WERI-Rb-1 (cell line): ENCODE measurements around the gene NLRP4.

ENCODE experiments used
- DNase-seq: peaks from one replicate; pipeline ENCODE4 v3.0.0-alpha.2; 2020
- H3K27ac ChIP-seq: fragments of 250-450 bp; sonication (Bioruptor Pico); 2 replicates; pipeline ENCODE4 v1.5.1; 2020; ENCODE audit warnings: mild to moderate bottlenecking, moderate library complexity
- H3K27me3 ChIP-seq: fragments of 250-450 bp; sonication (Bioruptor Pico); 2 replicates; pipeline ENCODE4 v1.5.1; 2021; ENCODE audit warnings: mild to moderate bottlenecking, low read depth, moderate library complexity; ENCODE audit not compliant: insufficient read depth, severe bottlenecking
- H3K36me3 ChIP-seq: fragments of 250-450 bp; sonication (Bioruptor Pico); 2 replicates; pipeline ENCODE4 v1.5.1; 2020; ENCODE audit warnings: mild to moderate bottlenecking, moderate library complexity
- H3K4me3 ChIP-seq: 2 replicates; pipeline ENCODE4 v1.5.1; 2011; ENCODE audit warnings: low read depth, mild to moderate bottlenecking, control low read depth, low read length
- H3K9me3 ChIP-seq: fragments of 250-450 bp; sonication (Bioruptor Pico); 2 replicates; pipeline ENCODE4 v1.5.1; 2021; ENCODE audit warnings: mild to moderate bottlenecking, moderate library complexity; ENCODE audit not compliant: severe bottlenecking
- CTCF ChIP-seq: IDR thresholded peaks from 2 replicates; pipeline ENCODE4 v1.5.1; 2011; ENCODE audit warnings: low read depth, mild to moderate bottlenecking, control low read depth, inconsistent platforms, low read length

The NLRP4 gene

DNA sequence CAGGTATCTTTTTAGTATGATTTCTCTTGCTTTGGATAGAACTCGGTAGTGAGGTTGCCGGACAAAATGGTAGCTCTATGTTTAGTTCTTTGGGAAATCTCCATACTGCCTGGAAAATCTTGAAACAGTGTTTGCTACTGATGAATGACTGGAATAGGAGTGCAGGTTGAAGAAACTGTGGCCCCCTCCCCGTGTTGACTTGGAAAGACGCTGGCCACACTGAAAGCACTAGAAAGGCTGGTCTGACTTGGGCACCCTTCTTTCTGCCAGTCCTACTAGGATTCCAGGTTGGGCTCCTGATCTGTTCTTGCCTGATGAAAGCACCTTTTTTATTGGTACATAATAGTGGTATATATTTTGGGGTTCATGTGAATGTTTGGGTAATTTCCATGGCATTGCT is 46.3 kb downstream of the NLRP4 start:
- TF ChIP-seq CTCF, result no peak
- Histone ChIP-seq H3K27me3 (peaks cover 76% of the 10 kb centered on the region), H3K9me3 (peaks cover 4% of the 10 kb centered on the region), H3K36me3 (no peaks in the 10 kb centered on the region), H3K27ac (no peak overlapping the region), H3K4me3 (no peak overlapping the region)
- DNase-seq, result no peak

DNA sequence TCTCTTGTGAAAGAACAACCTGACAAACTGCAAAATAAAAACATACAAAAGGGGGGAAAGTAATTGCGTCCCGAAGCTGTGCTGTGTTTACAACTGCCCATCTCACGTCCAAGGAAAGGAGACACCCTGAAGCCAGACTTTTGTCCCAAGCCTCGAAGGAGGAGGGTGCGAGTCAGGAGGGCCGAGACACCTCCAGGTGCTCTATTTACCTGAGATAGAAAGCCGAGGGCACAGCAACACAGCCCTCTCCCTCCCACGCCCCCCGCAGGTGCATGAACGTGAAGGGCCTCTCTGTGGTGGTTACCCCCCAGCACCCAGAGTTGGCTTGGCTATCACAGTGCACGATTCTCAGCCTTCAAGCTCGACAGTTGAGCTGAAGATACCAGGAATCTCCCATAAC is 62.6 kb downstream of the NLRP4 start:
- TF ChIP-seq CTCF, result no peak
- Histone ChIP-seq H3K36me3 (no peaks in the 10 kb centered on the region), H3K27ac (no peak overlapping the region), H3K4me3 (no peak overlapping the region), H3K27me3 (peaks cover 81% of the 10 kb centered on the region), H3K9me3 (no peaks in the 10 kb centered on the region)
- DNase-seq, result no peak

DNA sequence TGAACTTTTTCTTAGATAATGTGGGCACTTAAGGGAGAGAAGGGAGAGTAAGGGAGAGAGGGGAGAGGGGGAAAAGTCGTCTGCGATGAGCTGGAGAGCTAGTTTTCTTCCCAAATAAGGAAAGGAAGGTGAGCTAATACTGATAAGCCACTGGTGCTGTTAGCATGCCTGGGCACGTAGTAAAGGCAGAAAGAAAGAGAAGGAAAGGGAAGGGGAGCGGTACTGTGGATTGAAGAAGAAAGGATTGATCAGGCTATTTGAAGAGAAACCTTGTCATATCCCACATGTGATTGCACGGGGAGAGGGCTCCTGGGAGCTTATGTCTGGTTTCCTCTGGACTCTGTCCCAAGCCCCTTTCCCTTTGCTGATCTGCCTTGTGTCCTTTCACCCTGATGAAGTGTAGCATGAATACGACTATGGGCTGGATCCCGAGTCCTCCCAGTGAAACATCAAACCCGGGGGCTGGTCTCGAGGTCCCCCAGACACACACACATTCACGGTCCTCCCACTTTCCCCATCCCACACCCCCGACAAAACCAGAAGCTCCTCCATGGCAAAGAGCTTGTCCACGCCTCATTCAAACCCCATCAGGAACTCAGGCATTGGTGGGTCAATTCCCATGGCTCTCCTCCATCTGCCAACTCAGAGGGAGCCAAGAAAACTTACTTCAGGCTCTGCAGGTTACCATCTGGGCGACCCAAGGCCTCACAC is 65.2 kb downstream of the NLRP4 start:
- Histone ChIP-seq H3K27ac (no peak overlapping the region), H3K4me3 (no peak overlapping the region), H3K9me3 (no peaks in the 10 kb centered on the region), H3K36me3 (no peaks in the 10 kb centered on the region), H3K27me3 (peaks cover 79% of the 10 kb centered on the region)
- TF ChIP-seq CTCF, result no peak
- DNase-seq, result no peak

GRCh38 chr19:55902080-55902751 is 65.9 kb downstream of the NLRP4 start:
- no peak overlapping the region for H3K4me3 ChIP-seq
- no peaks in the 10 kb centered on the region for H3K9me3 ChIP-seq
- DNase-seq, result no peak
- H3K36me3 ChIP-seq, result no peaks in the 10 kb centered on the region
- peaks cover 74% of the 10 kb centered on the region for H3K27me3 ChIP-seq
- no peak overlapping the region for H3K27ac ChIP-seq
- TF ChIP-seq CTCF, result no peak

- H3K36me3 ChIP-seq, result no peaks in the 10 kb centered on the region
- H3K4me3 ChIP-seq, result no peak overlapping the region
- no peak for DNase-seq
- H3K27ac ChIP-seq, result no peak overlapping the region
- TF ChIP-seq CTCF, result no peak
- H3K9me3 ChIP-seq, result no peaks in the 10 kb centered on the region
- H3K27me3 ChIP-seq, result peaks cover 64% of the 10 kb centered on the region
These were observed 70.9 kb downstream of the NLRP4 start for GRCh38 chr19:55907286-55907685.

DNA sequence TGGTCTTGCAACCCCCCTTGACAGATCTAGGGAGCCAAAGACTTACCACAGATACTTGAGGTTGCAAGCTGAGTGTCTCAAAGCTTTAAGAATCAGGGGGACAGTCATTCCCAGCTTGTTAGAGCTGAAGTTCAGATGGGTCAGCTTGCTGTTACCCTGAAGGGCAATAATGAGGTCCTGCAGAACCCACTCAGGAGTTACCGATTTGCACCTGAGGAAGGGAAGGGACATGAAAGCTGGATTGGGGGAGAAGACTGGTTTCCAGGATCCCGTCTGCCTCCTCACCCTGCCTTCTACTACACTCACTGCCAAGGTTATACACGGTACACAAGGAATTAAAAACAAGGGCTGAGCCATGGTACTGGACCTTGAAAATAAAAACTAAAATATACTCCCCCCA is 71.4 kb downstream of the NLRP4 start:
- no peaks in the 10 kb centered on the region for H3K36me3 ChIP-seq
- H3K27me3 ChIP-seq, result peaks cover 66% of the 10 kb centered on the region
- no peak for DNase-seq
- H3K9me3 ChIP-seq, result no peaks in the 10 kb centered on the region
- no peak overlapping the region for H3K27ac ChIP-seq
- no peak for TF ChIP-seq CTCF
- no peak overlapping the region for H3K4me3 ChIP-seq
